Suprapubic skin (tissue), 4 donors: Measurements from ENCODE around the gene PDIA3.

ENCODE experiments used
- POLR2A ChIP-seq, 2 donors: fragments of 450-650 bp; IDR thresholded peaks; one replicate each; pipeline ENCODE4 v1.6.1; 2017; ENCODE audit warnings: antibody characterized with exemption in 2 of 2, mild to moderate bottlenecking in 2 of 2, moderate library complexity in 2 of 2
- POLR2AphosphoS5 ChIP-seq, 3 donors: sonication (generic); formaldehyde crosslinking; IDR thresholded peaks; one replicate each; pipeline ENCODE4 v1.6.1; 2017; ENCODE audit warnings: antibody characterized with exemption in 3 of 3
- TF ChIP-seq, protein P1 (sequence below), 2 donors: fragments of 200-600 bp in 1 of 2; fragments of 450-650 bp in 1 of 2; sonication (generic) in 1 of 2; IDR thresholded peaks; one replicate each; pipeline ENCODE4 v1.5.1; 2016 to 2019; ENCODE audit warnings: antibody characterized with exemption in 2 of 2, mild to moderate bottlenecking in 1 of 2, moderate library complexity in 1 of 2

DNA sequence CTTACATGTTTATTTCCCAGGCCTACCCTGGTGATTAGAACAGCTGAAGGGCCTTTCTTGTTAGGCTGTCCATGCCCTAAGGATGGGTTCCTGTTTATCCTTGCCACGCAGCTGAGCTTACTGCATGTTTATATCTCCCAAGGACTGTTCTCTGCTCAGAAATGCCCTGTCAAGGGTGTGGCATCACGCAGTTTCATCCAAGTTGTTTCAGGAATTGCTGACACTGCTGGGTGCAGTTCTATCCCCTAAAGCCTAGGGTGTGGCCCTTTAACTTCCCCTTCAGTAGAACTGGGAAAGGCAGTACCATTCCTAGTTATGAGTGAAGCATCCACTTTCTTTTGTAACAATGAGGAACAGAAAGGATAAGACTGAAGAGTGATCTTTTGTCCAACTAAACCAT lies 25.6 kb downstream of the PDIA3 start:
- no peak for TF ChIP-seq POLR2A (IDR thresholded peaks at IDR 0.05)
- TF ChIP-seq, protein P1, sequence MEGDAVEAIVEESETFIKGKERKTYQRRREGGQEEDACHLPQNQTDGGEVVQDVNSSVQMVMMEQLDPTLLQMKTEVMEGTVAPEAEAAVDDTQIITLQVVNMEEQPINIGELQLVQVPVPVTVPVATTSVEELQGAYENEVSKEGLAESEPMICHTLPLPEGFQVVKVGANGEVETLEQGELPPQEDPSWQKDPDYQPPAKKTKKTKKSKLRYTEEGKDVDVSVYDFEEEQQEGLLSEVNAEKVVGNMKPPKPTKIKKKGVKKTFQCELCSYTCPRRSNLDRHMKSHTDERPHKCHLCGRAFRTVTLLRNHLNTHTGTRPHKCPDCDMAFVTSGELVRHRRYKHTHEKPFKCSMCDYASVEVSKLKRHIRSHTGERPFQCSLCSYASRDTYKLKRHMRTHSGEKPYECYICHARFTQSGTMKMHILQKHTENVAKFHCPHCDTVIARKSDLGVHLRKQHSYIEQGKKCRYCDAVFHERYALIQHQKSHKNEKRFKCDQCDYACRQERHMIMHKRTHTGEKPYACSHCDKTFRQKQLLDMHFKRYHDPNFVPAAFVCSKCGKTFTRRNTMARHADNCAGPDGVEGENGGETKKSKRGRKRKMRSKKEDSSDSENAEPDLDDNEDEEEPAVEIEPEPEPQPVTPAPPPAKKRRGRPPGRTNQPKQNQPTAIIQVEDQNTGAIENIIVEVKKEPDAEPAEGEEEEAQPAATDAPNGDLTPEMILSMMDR (IDR thresholded peaks at IDR 0.05): no peak
- TF ChIP-seq POLR2AphosphoS5 (IDR thresholded peaks at IDR 0.05): no peak
